ENCODE measurements around the gene PRKN. TPM values are rescaled to one million over a fixed set of nuclear protein-coding genes. Genes with fewer than 3 reads are reported as not detected.

Gene PRKN
- total RNA-seq, 1 experiment from 2014 or later, result not detected

DNA sequence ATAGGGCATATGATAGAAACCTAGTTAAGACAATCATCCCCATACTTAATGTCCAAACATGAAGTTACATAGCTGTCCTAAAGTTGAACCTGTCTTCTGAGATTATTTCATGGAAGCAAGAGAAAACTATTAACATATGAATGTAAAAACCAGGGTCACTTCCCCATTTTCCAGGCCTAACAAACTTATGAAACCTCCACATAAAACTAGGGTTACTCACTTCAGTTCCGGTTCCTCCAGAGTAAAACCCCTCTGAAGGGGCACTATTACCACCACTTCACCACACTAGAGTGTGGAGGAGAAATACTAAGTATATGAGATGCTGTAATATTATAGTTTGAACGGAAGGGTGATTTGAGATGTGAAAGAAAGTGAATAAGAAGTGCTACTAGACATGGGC is 14.9 kb downstream of the PRKN start:
- no peak for DNase-seq
- no peak overlapping the region for H3K4me3 ChIP-seq
- intact Hi-C loops (cut with micrococcal nuclease; ENCODE audit: unreplicated experiment), result no loop called here
- no peak overlapping the region for H3K27ac ChIP-seq
- H2AFZ ChIP-seq, result no peak overlapping the region
- H3K9me3 ChIP-seq (ENCODE audit: insufficient read depth, low read depth), result no peaks in the 10 kb centered on the region; the same call in 1 of the 2 replicates
- ChIA-PET POLR2A (ENCODE audit: unreplicated experiment) (no interaction called here), CTCF (no interaction called here)
- H3K27me3 ChIP-seq (ENCODE audit: insufficient read depth, low read depth), result peaks cover 3% of the 10 kb centered on the region; the same call in 1 of the 2 replicates
- H3K4me1 ChIP-seq (replicated peaks; ENCODE audit: insufficient read depth), result no peaks in the 10 kb centered on the region
- H3F3A ChIP-seq (ENCODE audit: insufficient read depth, low read depth), result no peaks in the 10 kb centered on the region
- BruUV-seq (replicated peaks), result no TSS peak
- no peaks in the 10 kb centered on the region for H3K79me2 ChIP-seq (ENCODE audit: low read depth)
- H3K9me2 ChIP-seq (ENCODE audit: insufficient read depth), result no peaks in the 10 kb centered on the region
- H4K20me1 ChIP-seq (ENCODE audit: insufficient read depth), result no peaks in the 10 kb centered on the region
- no peak for TF ChIP-seq CTCF (conservative IDR thresholded peaks at IDR 0.05)
- no peak for TF ChIP-seq EZH2 (IDR thresholded peaks at IDR 0.05; ENCODE audit: low read depth)
- H3K36me3 ChIP-seq (ENCODE audit: low read depth), result no peaks in the 10 kb centered on the region
- H3K4me2 ChIP-seq, result no peak overlapping the region

DNA sequence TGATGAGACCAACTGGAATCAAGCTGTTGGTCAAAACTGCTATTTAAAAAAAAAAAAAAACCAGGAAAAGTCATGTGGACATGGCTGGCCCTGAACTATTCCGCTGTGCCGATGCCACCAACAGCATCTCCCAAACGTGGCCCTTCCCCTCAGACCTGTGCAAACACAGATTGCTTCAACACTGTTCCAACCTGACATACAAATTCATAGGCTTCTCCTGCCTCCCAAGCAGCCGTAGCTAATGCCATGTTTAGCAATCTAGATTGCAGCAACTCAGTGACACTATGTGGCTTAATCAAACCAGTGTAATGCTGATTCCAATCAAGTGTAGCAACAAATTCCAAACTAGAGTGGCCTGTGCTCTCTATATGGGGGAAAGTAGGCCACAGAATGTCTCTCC is 16.2 kb downstream of the PRKN start:
- POLR2A ChIA-PET (ENCODE audit: unreplicated experiment), result no interaction called here
- DNase-seq, result no peak

GRCh38 chr6:162710936-162711335 is 16.6 kb downstream of the PRKN start:
- Histone ChIP-seq H4K20me1 (ENCODE audit: insufficient read depth) (no peaks in the 10 kb centered on the region), H3K27ac (no peak overlapping the region), H3K36me3 (ENCODE audit: low read depth) (no peaks in the 10 kb centered on the region), H3K4me1 (replicated peaks; ENCODE audit: insufficient read depth) (no peaks in the 10 kb centered on the region), H3K9me3 (ENCODE audit: insufficient read depth, low read depth) (no peaks in the 10 kb centered on the region), H3K9me2 (ENCODE audit: insufficient read depth) (no peaks in the 10 kb centered on the region), H3K4me3 (no peak overlapping the region), H3K79me2 (ENCODE audit: low read depth) (no peaks in the 10 kb centered on the region), H2AFZ (no peak overlapping the region), H3K27me3 (ENCODE audit: insufficient read depth, low read depth) (peaks cover 3% of the 10 kb centered on the region; the same call in 1 of the 2 replicates), H3K4me2 (no peak overlapping the region), H3F3A (ENCODE audit: insufficient read depth, low read depth) (no peaks in the 10 kb centered on the region)
- intact Hi-C loops (cut with micrococcal nuclease; ENCODE audit: unreplicated experiment), result no loop called here
- POLR2A ChIA-PET (ENCODE audit: unreplicated experiment), result no interaction called here
- no peak for DNase-seq
- CTCF ChIA-PET, result no interaction called here
- BruUV-seq (replicated peaks), result no TSS peak
- no peak for TF ChIP-seq CTCF (conservative IDR thresholded peaks at IDR 0.05)
- no peak for TF ChIP-seq EZH2 (IDR thresholded peaks at IDR 0.05; ENCODE audit: low read depth)

More for the DNA sequence above, 16.2 kb downstream of the PRKN start:
- Histone ChIP-seq H3K27me3 (ENCODE audit: insufficient read depth, low read depth) (peaks cover 3% of the 10 kb centered on the region; the same call in 1 of the 2 replicates), H3K4me1 (replicated peaks; ENCODE audit: insufficient read depth) (no peaks in the 10 kb centered on the region), H3F3A (ENCODE audit: insufficient read depth, low read depth) (no peaks in the 10 kb centered on the region), H3K27ac (no peak overlapping the region), H3K9me3 (ENCODE audit: insufficient read depth, low read depth) (no peaks in the 10 kb centered on the region; the same call in 1 of the 2 replicates), H3K9me2 (ENCODE audit: insufficient read depth) (no peaks in the 10 kb centered on the region), H4K20me1 (ENCODE audit: insufficient read depth) (no peaks in the 10 kb centered on the region), H3K36me3 (ENCODE audit: low read depth) (no peaks in the 10 kb centered on the region), H2AFZ (no peak overlapping the region), H3K4me2 (no peak overlapping the region), H3K4me3 (no peak overlapping the region), H3K79me2 (ENCODE audit: low read depth) (no peaks in the 10 kb centered on the region)
- CTCF ChIA-PET, result no interaction called here
- intact Hi-C loops (cut with micrococcal nuclease; ENCODE audit: unreplicated experiment), result no loop called here
- no TSS peak for BruUV-seq (replicated peaks)
- TF ChIP-seq CTCF (conservative IDR thresholded peaks at IDR 0.05) (no peak), EZH2 (IDR thresholded peaks at IDR 0.05; ENCODE audit: low read depth) (no peak)
